A549 treated with ZK216348 at 1 μM for 4 hours (cell line): ENCODE data around the gene DNMT3B. TPM values are rescaled to one million over a fixed set of nuclear protein-coding genes. Genes with fewer than 3 reads are reported as not detected.

ENCODE experiments used
- total RNA-seq: library from RNA; stranded (reverse); fragments of 200-300 nt; extraction: Qiagen RNA extraction; gene quantifications from 5 replicates; pipeline ENCODE4 v1.2.3, GENCODE V29; 2022; ENCODE audit warnings: low read depth

DNMT3B gene
- total RNA-seq: 3.3 to 5.2 TPM (median 4.4 TPM) in 5 replicates

GRCh38 chr20:32761831-32762753 is at the start of gene DNMT3B:
Gene DNMT3B (plus strand): TSS chr20:32762385. CDS start chr20:32780324, 17,939 bp downstream.

DNA sequence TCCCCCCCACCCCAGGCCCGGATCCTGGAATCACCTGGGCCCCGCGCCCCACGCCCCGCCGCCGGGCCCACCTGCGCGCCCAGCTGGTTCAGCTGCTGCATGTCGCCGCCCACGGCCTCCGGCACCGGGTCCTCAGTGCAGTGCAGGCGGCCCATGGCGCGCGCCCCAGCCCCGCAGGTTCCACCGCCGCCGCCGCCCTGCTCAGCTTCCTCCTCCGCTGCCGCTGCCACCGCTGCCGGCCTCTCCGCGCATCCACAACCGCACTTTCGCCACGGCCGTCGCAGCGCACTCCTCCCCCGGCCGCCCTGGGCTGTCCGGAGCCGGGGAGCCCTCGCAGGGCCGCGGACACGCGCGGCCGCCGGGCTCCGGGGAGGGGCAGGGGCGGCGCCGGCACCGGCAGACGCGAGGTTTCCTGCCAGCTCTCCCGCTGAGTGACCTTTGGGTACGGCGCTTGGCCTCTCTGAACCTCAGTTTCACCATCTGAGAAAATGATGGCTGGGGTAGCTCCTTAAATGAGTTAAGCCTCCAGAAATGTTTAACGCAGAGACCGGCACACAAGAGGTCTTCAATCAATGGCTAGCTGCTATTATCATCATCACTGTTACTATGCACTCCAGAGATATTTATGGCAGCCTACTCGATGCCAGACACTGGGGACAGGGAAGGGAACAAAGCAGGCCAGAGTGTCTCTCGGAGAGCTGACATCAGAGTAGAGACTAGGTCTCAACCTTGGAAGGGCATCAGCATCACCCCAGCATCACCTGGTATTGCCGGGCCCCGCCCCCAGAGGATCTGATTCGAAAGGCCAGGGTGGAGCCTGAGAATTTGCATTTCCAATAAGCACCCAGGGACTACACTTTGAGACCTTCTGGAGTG is 18.7 kb upstream of the DNMT3B start, which contains the start of gene COMMD7:
TSS of gene COMMD7 (minus strand) at position 231 of the 876 bp plus-strand sequence. CDS start at position 155, 76 bp downstream.

Other genes starting within 250 kb of the DNMT3B start
- 11.1 to 15.5 TPM (median 12.5 TPM) in 5 replicates for gene NOL4L, start 177.1 kb upstream of the DNMT3B start, total RNA-seq
- gene C20orf203, start 88.4 kb upstream of the DNMT3B start, total RNA-seq: not detected in 5 replicates
- 58.2 to 63.0 TPM (median 59.1 TPM) in 5 replicates for gene COMMD7, start 18.9 kb upstream of the DNMT3B start, total RNA-seq
- gene MAPRE1, start 57.6 kb downstream of the DNMT3B start, total RNA-seq: 119 to 167 TPM (median 141 TPM) in 5 replicates
- not detected in 5 replicates for gene EFCAB8, start 96.5 kb downstream of the DNMT3B start, total RNA-seq
- not detected in 5 replicates for gene SUN5, start 242.0 kb downstream of the DNMT3B start, total RNA-seq
- not detected in 5 replicates for gene BPIFB2, start 245.3 kb downstream of the DNMT3B start, total RNA-seq